ENCODE data around the gene ILF3. TPM values are rescaled to one million over a fixed set of nuclear protein-coding genes. Genes with fewer than 3 reads are reported as not detected.
"Not testable (repeated sequence)": the region's sequence is repeated elsewhere in the genome, so short reads cannot be mapped to it uniquely, and the experiment has no call there.

ILF3 gene
- total RNA-seq, 1 experiment from 2014 or later, result 326 TPM

GRCh38 chr19:10660346-10660745 is 6.2 kb downstream of the ILF3 start:
- peaks cover 99% of the 10 kb centered on the region for H4K20me1 ChIP-seq (ENCODE audit: insufficient read depth)
- H3K4me3 ChIP-seq, result no peak overlapping the region
- ChIA-PET CTCF (no interaction called here), POLR2A (ENCODE audit: unreplicated experiment) (no interaction called here)
- H3K9me2 ChIP-seq (ENCODE audit: insufficient read depth), result no peaks in the 10 kb centered on the region
- no peak overlapping the region for H3K4me2 ChIP-seq
- peaks cover 63% of the 10 kb centered on the region for H3F3A ChIP-seq (ENCODE audit: insufficient read depth, low read depth)
- peak in 1 of 2 experiments; percentile 44 for DNase-seq
- BruUV-seq (replicated peaks), result no TSS peak
- peaks cover 20% of the 10 kb centered on the region for H3K4me1 ChIP-seq (replicated peaks; ENCODE audit: insufficient read depth)
- no peaks in the 10 kb centered on the region for H3K9me3 ChIP-seq (ENCODE audit: insufficient read depth, low read depth)
- H3K79me2 ChIP-seq (ENCODE audit: low read depth), result peaks cover 100% of the 10 kb centered on the region
- no peak overlapping the region for H2AFZ ChIP-seq
- intact Hi-C loops (cut with micrococcal nuclease; ENCODE audit: unreplicated experiment), result no loop called here
- H3K27ac ChIP-seq, result no peak overlapping the region
- H3K27me3 ChIP-seq (ENCODE audit: insufficient read depth, low read depth), result no peaks in the 10 kb centered on the region
- TF ChIP-seq, protein P1, sequence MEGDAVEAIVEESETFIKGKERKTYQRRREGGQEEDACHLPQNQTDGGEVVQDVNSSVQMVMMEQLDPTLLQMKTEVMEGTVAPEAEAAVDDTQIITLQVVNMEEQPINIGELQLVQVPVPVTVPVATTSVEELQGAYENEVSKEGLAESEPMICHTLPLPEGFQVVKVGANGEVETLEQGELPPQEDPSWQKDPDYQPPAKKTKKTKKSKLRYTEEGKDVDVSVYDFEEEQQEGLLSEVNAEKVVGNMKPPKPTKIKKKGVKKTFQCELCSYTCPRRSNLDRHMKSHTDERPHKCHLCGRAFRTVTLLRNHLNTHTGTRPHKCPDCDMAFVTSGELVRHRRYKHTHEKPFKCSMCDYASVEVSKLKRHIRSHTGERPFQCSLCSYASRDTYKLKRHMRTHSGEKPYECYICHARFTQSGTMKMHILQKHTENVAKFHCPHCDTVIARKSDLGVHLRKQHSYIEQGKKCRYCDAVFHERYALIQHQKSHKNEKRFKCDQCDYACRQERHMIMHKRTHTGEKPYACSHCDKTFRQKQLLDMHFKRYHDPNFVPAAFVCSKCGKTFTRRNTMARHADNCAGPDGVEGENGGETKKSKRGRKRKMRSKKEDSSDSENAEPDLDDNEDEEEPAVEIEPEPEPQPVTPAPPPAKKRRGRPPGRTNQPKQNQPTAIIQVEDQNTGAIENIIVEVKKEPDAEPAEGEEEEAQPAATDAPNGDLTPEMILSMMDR (conservative IDR thresholded peaks at IDR 0.05), result no peak
- TF ChIP-seq EZH2 (IDR thresholded peaks at IDR 0.05; ENCODE audit: low read depth), result no peak
- H3K36me3 ChIP-seq (ENCODE audit: low read depth), result peaks cover 22% of the 10 kb centered on the region

- Histone ChIP-seq H3F3A (ENCODE audit: insufficient read depth, low read depth) (peaks cover 67% of the 10 kb centered on the region), H3K79me2 (ENCODE audit: low read depth) (peaks cover 100% of the 10 kb centered on the region), H3K4me2 (no peak overlapping the region), H2AFZ (no peak overlapping the region), H3K9me3 (ENCODE audit: insufficient read depth, low read depth) (no peaks in the 10 kb centered on the region), H4K20me1 (ENCODE audit: insufficient read depth) (peaks cover 99% of the 10 kb centered on the region), H3K27ac (no peak overlapping the region), H3K4me1 (replicated peaks; ENCODE audit: insufficient read depth) (peaks cover 10% of the 10 kb centered on the region; the same call in 1 of the 2 replicates), H3K9me2 (ENCODE audit: insufficient read depth) (no peaks in the 10 kb centered on the region), H3K27me3 (ENCODE audit: insufficient read depth, low read depth) (no peaks in the 10 kb centered on the region), H3K4me3 (no peak overlapping the region), H3K36me3 (ENCODE audit: low read depth) (peaks cover 27% of the 10 kb centered on the region)
- CTCF ChIA-PET, result no interaction called here
- DNase-seq, result no peak
- no peak for TF ChIP-seq EZH2 (IDR thresholded peaks at IDR 0.05; ENCODE audit: low read depth)
- TF ChIP-seq, protein P1 (conservative IDR thresholded peaks at IDR 0.05), result no peak
- BruUV-seq (replicated peaks), result no TSS peak
- intact Hi-C loops (cut with micrococcal nuclease; ENCODE audit: unreplicated experiment), result no loop called here
- POLR2A ChIA-PET (ENCODE audit: unreplicated experiment), result no interaction called here
These were observed 7.8 kb downstream of the ILF3 start for GRCh38 chr19:10661946-10662345.

DNA sequence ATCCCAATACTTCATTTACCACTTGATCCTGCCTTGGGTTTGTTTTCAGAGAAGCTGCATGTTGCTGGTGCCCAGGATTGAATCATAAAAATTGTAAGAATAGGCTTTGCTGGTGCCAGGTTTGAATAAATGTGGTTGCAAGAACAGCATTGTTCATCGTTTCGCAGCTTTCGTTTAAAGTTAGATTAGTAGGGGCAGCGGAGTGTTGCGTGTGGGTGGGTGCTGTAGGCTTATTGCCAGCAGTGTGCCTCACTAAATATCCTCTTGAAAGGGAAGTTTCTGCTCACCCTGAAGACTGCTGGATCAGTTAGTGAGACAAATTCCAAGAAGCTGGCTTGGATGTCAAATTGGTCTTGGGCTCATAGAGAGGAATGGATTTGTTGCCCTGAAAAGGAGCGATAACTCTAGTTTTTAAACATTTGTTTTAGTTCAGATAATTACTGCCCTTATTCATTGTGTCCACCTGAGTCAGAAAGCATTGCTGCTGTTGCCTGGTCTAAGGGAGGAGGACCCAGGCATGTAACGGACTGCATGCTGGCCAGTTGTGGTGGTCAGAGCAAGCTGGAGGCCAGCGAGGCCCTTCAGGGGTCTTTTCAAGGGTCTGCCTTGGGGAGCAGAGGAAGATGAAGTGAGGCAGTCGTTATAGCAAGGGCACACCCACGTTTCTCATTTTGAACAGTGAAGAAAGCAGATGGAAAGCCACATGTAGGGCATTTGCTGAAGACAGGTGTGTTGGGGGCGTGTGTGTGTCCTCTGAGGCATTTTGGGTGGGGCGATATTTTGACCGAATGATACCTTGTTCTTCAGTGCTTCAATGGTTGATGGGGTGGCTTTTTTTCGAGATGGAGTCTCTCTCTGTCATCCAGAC is 8.5 kb downstream of the ILF3 start:
- intact Hi-C loops (cut with micrococcal nuclease; ENCODE audit: unreplicated experiment), result no loop called here
- H3K9me3 ChIP-seq (ENCODE audit: insufficient read depth, low read depth), result no peaks in the 10 kb centered on the region
- no peak overlapping the region for H3K27ac ChIP-seq
- H3K4me2 ChIP-seq, result no peak overlapping the region
- ChIA-PET POLR2A (ENCODE audit: unreplicated experiment) (no interaction called here), CTCF (no interaction called here)
- no peak overlapping the region for H2AFZ ChIP-seq
- peaks cover 100% of the 10 kb centered on the region for H3K79me2 ChIP-seq (ENCODE audit: low read depth)
- 0 out of 2 replicates have a peak, but pooled peaks cover 7% of the 10 kb centered on the region for H3K4me1 ChIP-seq (replicated peaks; ENCODE audit: insufficient read depth)
- TF ChIP-seq EZH2 (IDR thresholded peaks at IDR 0.05; ENCODE audit: low read depth), result no peak
- TF ChIP-seq, protein P1 (conservative IDR thresholded peaks at IDR 0.05), result no peak
- no peaks in the 10 kb centered on the region for H3K27me3 ChIP-seq (ENCODE audit: insufficient read depth, low read depth)
- H4K20me1 ChIP-seq (ENCODE audit: insufficient read depth), result peaks cover 99% of the 10 kb centered on the region
- BruUV-seq (replicated peaks), result no TSS peak
- no peak overlapping the region for H3K4me3 ChIP-seq
- peaks cover 74% of the 10 kb centered on the region for H3F3A ChIP-seq (ENCODE audit: insufficient read depth, low read depth)
- peaks cover 32% of the 10 kb centered on the region for H3K36me3 ChIP-seq (ENCODE audit: low read depth)
- H3K9me2 ChIP-seq (ENCODE audit: insufficient read depth), result no peaks in the 10 kb centered on the region
- DNase-seq, result no peak

- H3K4me1 ChIP-seq (replicated peaks; ENCODE audit: insufficient read depth); H3K9me2 ChIP-seq (ENCODE audit: insufficient read depth); intact Hi-C loops (cut with micrococcal nuclease; ENCODE audit: unreplicated experiment); H2AFZ ChIP-seq; H3K27ac ChIP-seq; CTCF ChIA-PET; H3K27me3 ChIP-seq (ENCODE audit: insufficient read depth, low read depth); BruUV-seq (replicated peaks); H3K9me3 ChIP-seq (ENCODE audit: insufficient read depth, low read depth); POLR2A ChIA-PET (ENCODE audit: unreplicated experiment); H3K4me2 ChIP-seq; DNase-seq; H3K4me3 ChIP-seq: not testable (repeated sequence)
- Histone ChIP-seq H3K36me3 (ENCODE audit: low read depth) (peaks cover 34% of the 10 kb centered on the region), H4K20me1 (ENCODE audit: insufficient read depth) (peaks cover 99% of the 10 kb centered on the region), H3F3A (ENCODE audit: insufficient read depth, low read depth) (peaks cover 73% of the 10 kb centered on the region), H3K79me2 (ENCODE audit: low read depth) (peaks cover 100% of the 10 kb centered on the region)
These were observed 9.1 kb downstream of the ILF3 start for GRCh38 chr19:10663252-10663563.

Measured in PC-9 (cell line).